Dendritic cell treated with granulocyte-macrophage colony-stimulating factor and Interleukin-4, amounts not matched to agents 40 ng/mL and 50 ng/mL, for 4 days (primary cell): ENCODE data around the gene BLNK.
"Not testable (repeated sequence)": the region's sequence is repeated elsewhere in the genome, so short reads cannot be mapped to it uniquely, and the experiment has no call there.

Experiments
- H3K27ac Mint-ChIP-seq: one replicate; pipeline ENCODE4 v1.8.0; 2022; ENCODE audit warnings: mild to moderate bottlenecking, mixed read lengths
- H3K27me3 Mint-ChIP-seq: one replicate; pipeline ENCODE4 v1.8.0; 2022; ENCODE audit warnings: mild to moderate bottlenecking, mixed read lengths
- H3K36me3 Mint-ChIP-seq: one replicate; pipeline ENCODE4 v1.8.0; 2022; ENCODE audit warnings: low read depth, mixed read lengths
- H3K4me1 Mint-ChIP-seq: one replicate; pipeline ENCODE4 v1.8.0; 2022; ENCODE audit warnings: low read depth, mixed read lengths
- H3K4me3 Mint-ChIP-seq: one replicate; pipeline ENCODE4 v1.8.0; 2022; ENCODE audit warnings: mild to moderate bottlenecking, moderate library complexity, mixed read lengths
- H3K9me3 Mint-ChIP-seq: one replicate; pipeline ENCODE4 v1.8.0; 2022; ENCODE audit warnings: mixed read lengths
- intact Hi-C: fragments of 100-400 bp; cut with micrococcal nuclease; formaldehyde crosslinking; loops from one replicate; pipeline ENCODE4 v1.15.0; 2022

BLNK gene

DNA sequence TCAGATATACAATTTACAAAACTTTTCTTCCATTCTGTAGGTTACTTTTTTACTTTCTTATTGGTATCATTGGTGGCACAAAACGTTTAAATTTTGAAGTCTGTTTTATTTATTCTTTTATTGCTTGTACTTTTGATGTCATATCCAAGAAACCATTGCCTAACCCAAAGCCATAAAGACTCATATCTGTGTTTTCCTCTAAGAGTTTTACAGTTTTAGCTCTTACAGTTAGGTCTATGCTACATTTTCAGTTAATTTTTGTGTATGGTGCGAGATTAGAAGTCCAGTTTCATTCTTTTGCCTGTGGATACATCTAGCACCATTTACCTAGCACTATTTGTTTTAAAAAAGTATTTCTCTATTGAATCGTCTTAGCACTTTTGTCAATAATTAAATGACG lies 53.7 kb downstream of the BLNK start:
- H3K4me3 Mint-ChIP-seq, result no peak overlapping the region
- H3K36me3 Mint-ChIP-seq, result peaks cover 96% of the 10 kb centered on the region
- H3K27ac Mint-ChIP-seq, result no peak overlapping the region

DNA sequence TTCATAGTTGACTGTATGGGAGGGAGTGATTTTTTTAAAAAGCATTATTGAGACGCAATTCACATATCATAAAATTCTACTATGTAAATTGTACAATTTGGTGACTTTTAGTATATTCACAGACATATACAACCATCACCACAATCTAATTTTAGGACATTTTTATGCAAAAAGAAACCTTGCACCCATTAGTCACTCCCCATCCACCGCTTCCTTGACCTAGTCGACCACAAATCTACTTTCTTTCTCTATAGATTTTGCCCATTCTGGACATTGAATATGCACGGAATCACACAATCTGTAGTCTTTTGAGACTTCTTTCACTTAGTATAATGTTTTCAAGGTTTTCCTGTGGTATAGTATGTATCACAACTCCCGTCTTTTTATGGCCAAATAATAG lies 54.6 kb downstream of the BLNK start:
- Mint-ChIP-seq H3K4me3 (no peak overlapping the region), H3K9me3 (no peaks in the 10 kb centered on the region), H3K27ac (no peak overlapping the region), H3K36me3 (peaks cover 89% of the 10 kb centered on the region), H3K27me3 (no peaks in the 10 kb centered on the region), H3K4me1 (peaks cover 4% of the 10 kb centered on the region)
- intact Hi-C loops, result loop anchor here (10.0 kb wide), 1 partner anchor 202 kb away; no protein-coding TSS in a partner anchor

More for the DNA sequence above, 53.7 kb downstream of the BLNK start:
- Mint-ChIP-seq H3K9me3 (no peaks in the 10 kb centered on the region), H3K4me1 (no peaks in the 10 kb centered on the region), H3K27me3 (no peaks in the 10 kb centered on the region)
- intact Hi-C loops, result loop anchor here (10.0 kb wide), 1 partner anchor 203 kb away; no protein-coding TSS in a partner anchor

DNA sequence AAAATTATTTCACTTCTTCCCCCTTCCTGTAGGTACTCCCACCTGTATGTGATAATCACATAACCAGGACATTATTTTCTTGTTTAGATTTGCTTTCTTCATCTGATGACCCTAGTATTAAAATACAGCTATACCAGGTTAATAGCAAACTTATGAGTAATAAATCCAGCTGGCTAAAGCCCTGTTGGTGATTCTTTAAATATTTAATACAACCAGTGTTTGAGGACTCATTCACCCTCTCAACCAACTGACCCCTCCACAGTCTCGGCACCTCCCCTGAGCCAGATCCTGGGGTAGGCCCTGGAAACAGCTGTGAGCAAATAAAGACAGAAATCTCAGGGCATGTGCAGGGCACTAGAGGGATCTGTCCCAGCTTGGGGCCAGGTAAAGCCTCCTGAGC lies 58.5 kb downstream of the BLNK start:
- intact Hi-C loops, result loop anchor here (10.0 kb wide), 1 partner anchor 198 kb away; no protein-coding TSS in a partner anchor
- Mint-ChIP-seq H3K4me1 (peaks cover 8% of the 10 kb centered on the region), H3K4me3 (no peak overlapping the region), H3K9me3 (no peaks in the 10 kb centered on the region), H3K27me3 (no peaks in the 10 kb centered on the region), H3K27ac (no peak overlapping the region), H3K36me3 (peaks cover 89% of the 10 kb centered on the region)

DNA sequence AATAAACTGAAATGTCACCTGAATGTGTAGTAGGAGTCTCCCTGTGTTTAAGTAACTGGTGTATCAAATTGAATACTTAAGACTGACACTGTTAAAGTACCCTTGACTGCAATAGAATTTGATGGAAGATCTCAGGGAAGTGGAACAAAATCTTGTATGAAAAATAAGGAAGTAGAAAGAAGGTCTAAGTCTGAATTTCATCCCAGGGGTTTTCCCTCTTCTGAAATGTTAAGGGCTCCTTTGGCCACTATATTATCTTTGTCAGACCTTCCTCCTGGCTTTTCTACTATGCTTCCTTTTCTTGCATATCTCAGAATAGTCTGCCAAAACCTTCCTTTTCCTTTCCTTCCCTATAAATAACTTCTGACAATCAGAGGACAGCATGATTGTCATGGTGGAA lies 59.6 kb downstream of the BLNK start:
- no peak overlapping the region for H3K27ac Mint-ChIP-seq
- intact Hi-C loops, result loop anchor here (10.0 kb wide), 1 partner anchor 197 kb away; no protein-coding TSS in a partner anchor
- H3K4me3 Mint-ChIP-seq, result no peak overlapping the region
- H3K27me3 Mint-ChIP-seq, result no peaks in the 10 kb centered on the region
- H3K9me3 Mint-ChIP-seq, result no peaks in the 10 kb centered on the region
- peaks cover 89% of the 10 kb centered on the region for H3K36me3 Mint-ChIP-seq
- peaks cover 8% of the 10 kb centered on the region for H3K4me1 Mint-ChIP-seq

DNA sequence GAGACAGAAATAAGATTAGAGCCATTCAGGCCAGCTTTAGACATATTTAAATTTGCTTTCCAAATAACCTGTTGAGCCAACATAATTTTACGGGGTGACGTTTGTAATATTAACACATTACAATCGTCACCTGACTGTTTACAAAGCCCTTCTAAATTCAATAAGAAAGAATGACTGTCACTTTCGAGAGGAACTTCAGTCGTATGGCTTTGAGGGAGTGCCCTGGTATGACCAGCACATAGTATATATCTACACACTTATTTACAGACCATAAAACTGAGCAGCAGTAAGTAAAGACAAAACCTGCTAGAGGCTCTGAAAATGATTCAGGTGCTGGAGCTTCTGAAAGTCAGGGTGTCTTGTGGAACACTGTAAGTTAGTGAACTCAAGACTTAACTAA lies 62.4 kb downstream of the BLNK start:
- intact Hi-C loops, result no loop called here
- H3K27me3 Mint-ChIP-seq, result no peaks in the 10 kb centered on the region
- H3K9me3 Mint-ChIP-seq, result no peaks in the 10 kb centered on the region
- H3K4me3 Mint-ChIP-seq, result no peak overlapping the region
- no peak overlapping the region for H3K27ac Mint-ChIP-seq
- H3K36me3 Mint-ChIP-seq, result peaks cover 88% of the 10 kb centered on the region
- H3K4me1 Mint-ChIP-seq, result peaks cover 8% of the 10 kb centered on the region

DNA sequence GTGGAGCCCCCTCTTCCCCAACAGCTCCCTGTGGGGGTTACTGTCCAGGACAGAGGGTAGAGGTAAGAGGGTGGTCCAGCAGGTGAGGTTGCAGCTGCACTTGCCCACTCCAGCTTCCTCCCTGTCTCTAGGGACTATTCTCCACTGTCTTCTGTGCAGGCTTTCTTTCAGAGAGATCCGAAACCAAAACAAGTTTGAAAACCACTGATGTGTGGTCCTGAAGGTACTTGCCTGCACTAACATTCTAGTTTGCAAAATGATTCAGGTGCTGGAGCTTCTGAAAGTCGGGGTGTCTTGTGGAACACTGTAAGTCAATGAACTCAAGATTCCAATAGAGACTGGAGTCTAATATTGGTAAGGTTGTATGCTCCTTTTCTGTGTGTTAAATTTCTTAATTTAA lies 63.1 kb downstream of the BLNK start:
- H3K27ac Mint-ChIP-seq, result no peak overlapping the region
- intact Hi-C loops, result no loop called here
- H3K4me3 Mint-ChIP-seq, result no peak overlapping the region
- peaks cover 8% of the 10 kb centered on the region for H3K4me1 Mint-ChIP-seq
- H3K9me3 Mint-ChIP-seq, result no peaks in the 10 kb centered on the region
- H3K36me3 Mint-ChIP-seq, result peaks cover 87% of the 10 kb centered on the region
- no peaks in the 10 kb centered on the region for H3K27me3 Mint-ChIP-seq

DNA sequence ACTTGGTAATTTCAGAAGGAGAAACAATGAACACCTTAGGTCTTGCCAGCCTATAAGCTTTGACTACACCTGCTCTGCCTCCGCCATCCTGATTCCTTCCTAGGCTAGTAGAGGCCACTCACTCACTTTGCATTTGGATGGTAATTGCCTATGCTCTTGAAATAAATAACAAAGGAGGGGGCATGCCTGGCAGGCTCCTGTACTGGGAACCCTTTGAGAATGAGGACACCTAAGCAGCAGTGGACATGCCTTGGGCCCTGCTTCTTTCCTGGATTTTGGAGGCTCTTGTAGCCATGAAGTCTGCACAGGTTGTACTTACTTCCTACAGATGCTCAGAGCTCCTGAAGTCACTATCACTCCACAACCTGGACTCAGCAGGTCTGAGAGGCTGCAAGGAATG lies 65.8 kb downstream of the BLNK start:
- H3K27ac Mint-ChIP-seq, result no peak overlapping the region
- H3K4me1 Mint-ChIP-seq, result no peaks in the 10 kb centered on the region
- H3K36me3 Mint-ChIP-seq, result peaks cover 91% of the 10 kb centered on the region
- H3K9me3 Mint-ChIP-seq, result no peaks in the 10 kb centered on the region
- H3K27me3 Mint-ChIP-seq, result no peaks in the 10 kb centered on the region
- intact Hi-C loops, result no loop called here
- H3K4me3 Mint-ChIP-seq, result no peak overlapping the region

DNA sequence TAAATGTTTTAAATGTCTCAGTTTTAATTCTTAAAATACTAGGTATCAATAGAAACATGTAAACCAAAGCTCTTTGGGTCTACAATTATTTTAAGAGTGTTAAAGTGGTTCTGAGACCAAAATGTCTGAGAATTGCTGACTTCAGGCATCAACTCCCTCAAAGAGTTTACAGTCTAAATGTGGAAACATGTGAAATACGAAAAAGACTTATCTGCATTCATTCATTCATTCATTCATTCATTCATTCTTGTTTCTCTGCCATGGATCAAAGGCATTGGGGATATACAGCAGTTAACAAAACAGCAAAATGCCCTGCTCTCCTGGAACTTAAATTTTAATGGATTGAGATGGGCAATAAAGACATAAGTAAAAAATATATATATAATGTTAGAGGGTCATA lies 69.8 kb downstream of the BLNK start:
- Mint-ChIP-seq H3K36me3 (peaks cover 95% of the 10 kb centered on the region), H3K9me3 (no peaks in the 10 kb centered on the region), H3K27ac (no peak overlapping the region), H3K4me3 (no peak overlapping the region), H3K4me1 (no peaks in the 10 kb centered on the region), H3K27me3 (no peaks in the 10 kb centered on the region)
- intact Hi-C loops, result no loop called here

DNA sequence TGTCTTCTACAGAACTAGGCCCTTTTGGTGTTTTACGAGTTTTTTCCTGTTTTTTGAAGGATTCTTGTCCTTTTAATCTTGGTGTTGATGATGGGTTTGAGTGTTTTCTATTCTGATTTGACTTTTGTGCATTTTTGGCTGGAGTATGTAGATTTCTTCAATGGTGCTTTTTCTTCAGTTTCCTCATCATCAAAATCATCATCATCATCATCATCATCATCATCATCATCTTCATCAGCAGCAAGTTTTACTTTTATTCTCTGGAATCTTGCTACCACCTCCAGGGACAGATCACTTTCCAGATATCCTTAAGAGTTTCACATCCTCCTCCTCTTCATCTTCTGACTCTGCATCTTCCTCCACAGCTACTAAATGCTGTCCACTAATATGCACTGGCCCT lies 81.9 kb downstream of the BLNK start:
- not testable (repeated sequence) for H3K27ac Mint-ChIP-seq

DNA sequence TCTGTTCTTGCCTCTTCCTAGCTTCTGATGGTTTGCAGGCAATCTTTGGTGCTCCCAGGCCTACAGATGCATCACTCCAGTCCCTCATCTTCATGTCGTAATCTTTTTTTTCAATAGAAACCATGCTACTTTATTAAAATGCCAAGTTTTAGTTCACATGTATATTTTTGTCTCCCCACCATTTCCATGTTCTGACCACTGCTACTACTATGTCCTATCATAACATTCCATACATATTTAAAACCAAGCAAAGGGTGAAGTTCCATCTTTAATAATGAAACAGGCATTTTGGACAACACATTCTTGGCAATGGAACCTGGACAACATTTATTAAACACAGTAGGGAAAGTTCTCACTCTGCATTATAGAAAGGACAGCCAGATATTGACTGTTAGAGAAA lies 82.5 kb downstream of the BLNK start:
- intact Hi-C loops, result no loop called here
- no peaks in the 10 kb centered on the region for H3K4me1 Mint-ChIP-seq
- H3K9me3 Mint-ChIP-seq, result peaks cover 40% of the 10 kb centered on the region
- H3K27me3 Mint-ChIP-seq, result peaks cover 2% of the 10 kb centered on the region
- peaks cover 36% of the 10 kb centered on the region for H3K36me3 Mint-ChIP-seq
- H3K27ac Mint-ChIP-seq, result no peak overlapping the region
- H3K4me3 Mint-ChIP-seq, result no peak overlapping the region

More for the DNA sequence above, 81.9 kb downstream of the BLNK start:
- intact Hi-C loops, H3K27me3 Mint-ChIP-seq, H3K4me3 Mint-ChIP-seq, H3K4me1 Mint-ChIP-seq: not testable (repeated sequence)
- Mint-ChIP-seq H3K9me3 (peaks cover 34% of the 10 kb centered on the region), H3K36me3 (peaks cover 42% of the 10 kb centered on the region)

DNA sequence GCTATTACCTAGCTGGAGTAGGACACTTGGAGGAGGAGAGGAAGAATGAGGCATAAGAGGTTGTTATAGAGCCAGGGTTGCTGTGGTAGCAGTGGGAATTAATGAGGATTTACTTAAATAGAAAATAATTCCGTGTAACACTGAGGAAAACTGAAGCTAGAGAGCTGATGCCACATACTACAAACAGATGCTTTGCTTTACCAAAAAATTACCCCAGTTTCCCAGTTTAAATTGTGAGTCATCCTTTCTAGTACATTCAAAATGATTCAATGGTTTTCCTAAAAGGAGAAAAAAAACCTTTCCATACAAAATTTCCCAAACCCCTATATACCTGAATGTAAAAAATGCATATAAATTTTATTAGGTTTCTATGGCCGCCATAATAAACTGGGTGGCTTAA lies 82.9 kb downstream of the BLNK start:
- H3K27ac Mint-ChIP-seq, result no peak overlapping the region
- H3K4me1 Mint-ChIP-seq, result no peaks in the 10 kb centered on the region
- H3K27me3 Mint-ChIP-seq, result peaks cover 4% of the 10 kb centered on the region
- H3K9me3 Mint-ChIP-seq, result peaks cover 45% of the 10 kb centered on the region
- H3K4me3 Mint-ChIP-seq, result no peak overlapping the region
- intact Hi-C loops, result no loop called here
- peaks cover 33% of the 10 kb centered on the region for H3K36me3 Mint-ChIP-seq

DNA sequence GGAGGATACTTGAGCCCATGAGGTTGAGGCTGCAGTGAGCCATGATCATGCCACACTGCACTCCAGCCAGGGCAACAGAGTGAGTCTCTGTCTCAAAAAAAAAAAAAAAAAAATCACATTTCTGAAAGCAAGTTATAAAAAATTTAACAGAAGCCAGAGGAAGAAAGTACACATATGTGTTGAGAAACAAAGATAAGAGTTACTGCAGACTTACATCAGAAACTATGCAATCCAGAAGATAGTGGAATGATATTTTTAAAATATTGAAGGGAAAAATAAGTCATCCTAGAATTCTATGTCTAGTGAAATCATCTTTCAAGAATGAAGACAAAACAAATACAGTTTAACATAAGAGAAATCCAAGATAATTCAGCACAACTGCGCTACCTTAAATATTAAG lies 94.4 kb downstream of the BLNK start:
- Mint-ChIP-seq H3K27me3 (peaks cover 6% of the 10 kb centered on the region), H3K4me1 (no peaks in the 10 kb centered on the region), H3K36me3 (no peaks in the 10 kb centered on the region), H3K9me3 (peaks cover 67% of the 10 kb centered on the region), H3K27ac (no peak overlapping the region), H3K4me3 (no peak overlapping the region)
- intact Hi-C loops, result no loop called here

DNA sequence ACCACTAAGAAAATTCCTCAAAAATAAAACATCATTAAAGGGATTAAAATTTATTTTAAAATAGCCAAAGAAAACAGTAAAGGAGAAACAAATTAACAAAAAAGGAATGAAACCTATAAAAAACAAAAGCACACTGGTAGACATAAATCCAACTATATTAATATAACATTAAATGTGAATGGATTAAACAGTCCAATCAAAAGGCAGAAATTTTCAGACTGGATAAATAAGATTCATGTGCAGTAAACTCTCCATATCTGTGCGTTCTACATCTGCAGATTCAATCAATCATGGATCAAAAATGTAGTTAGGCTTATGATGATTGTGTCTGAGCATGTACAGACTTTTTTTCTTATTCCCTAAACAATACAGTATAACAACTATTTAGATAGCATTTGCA lies 98.7 kb downstream of the BLNK start:
- intact Hi-C loops, result no loop called here
- H3K4me1 Mint-ChIP-seq, result no peaks in the 10 kb centered on the region
- no peak overlapping the region for H3K4me3 Mint-ChIP-seq
- H3K9me3 Mint-ChIP-seq, result peaks cover 81% of the 10 kb centered on the region
- no peak overlapping the region for H3K27ac Mint-ChIP-seq
- H3K27me3 Mint-ChIP-seq, result no peaks in the 10 kb centered on the region
- H3K36me3 Mint-ChIP-seq, result no peaks in the 10 kb centered on the region

DNA sequence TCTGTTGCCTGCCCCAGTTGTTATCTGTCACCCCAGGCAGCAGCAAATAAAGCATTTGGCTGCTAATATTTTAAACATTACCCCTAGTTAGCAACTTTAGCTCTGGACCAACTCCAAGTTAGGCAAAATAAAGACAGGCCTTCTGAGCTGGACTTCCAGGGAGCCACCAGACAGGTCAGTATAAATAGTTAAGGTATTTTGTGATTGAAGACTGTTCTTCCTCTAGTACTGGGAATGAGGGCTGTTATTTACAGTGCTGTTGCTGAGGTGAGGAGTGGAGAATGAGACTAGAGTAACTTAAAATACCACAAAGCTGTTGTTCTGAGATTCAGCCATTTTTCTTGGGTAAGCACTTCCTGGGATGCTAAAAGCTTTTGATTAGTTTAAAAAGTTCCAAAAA lies 101.1 kb downstream of the BLNK start:
- Mint-ChIP-seq H3K27me3 (no peaks in the 10 kb centered on the region), H3K9me3 (peaks cover 81% of the 10 kb centered on the region), H3K4me3 (no peak overlapping the region), H3K27ac (no peak overlapping the region), H3K4me1 (no peaks in the 10 kb centered on the region), H3K36me3 (peaks cover 22% of the 10 kb centered on the region)
- intact Hi-C loops, result no loop called here

DNA sequence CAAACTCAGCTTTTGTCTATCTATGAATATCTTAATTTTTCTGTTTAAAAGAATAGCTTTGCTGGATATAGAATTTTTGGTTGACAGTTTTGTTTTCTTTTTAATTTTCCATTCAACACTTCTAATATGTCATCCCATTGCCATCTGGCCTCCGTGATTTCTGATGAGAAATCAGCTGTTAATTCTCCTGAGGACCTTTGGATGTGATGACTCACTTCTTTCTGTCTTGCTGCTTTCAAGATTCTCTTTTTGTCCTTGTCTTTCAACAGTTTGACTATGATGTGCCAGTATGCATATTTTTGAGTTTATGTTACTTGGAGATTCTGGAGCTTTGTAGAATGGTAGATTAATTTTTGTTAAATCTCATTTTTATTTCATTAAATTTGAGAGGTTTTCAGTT lies 102.8 kb downstream of the BLNK start:
- peaks cover 36% of the 10 kb centered on the region for H3K36me3 Mint-ChIP-seq
- H3K9me3 Mint-ChIP-seq, result peaks cover 71% of the 10 kb centered on the region
- intact Hi-C loops, result no loop called here
- H3K27me3 Mint-ChIP-seq, result no peaks in the 10 kb centered on the region
- no peak overlapping the region for H3K27ac Mint-ChIP-seq
- no peak overlapping the region for H3K4me3 Mint-ChIP-seq
- no peaks in the 10 kb centered on the region for H3K4me1 Mint-ChIP-seq
